A549 (cell line): ENCODE results near the gene FOXP1. TPM values are rescaled to one million over a fixed set of nuclear protein-coding genes. Genes with fewer than 3 reads are reported as not detected.
A peak's percentile ranks its signal among the peaks of the same experiment; 100 is the strongest.

Experiments
- ATAC-seq, 2 experiments: fragments of 200-7000 bp in 1 of 2; fragments of >200 bp in 1 of 2; cut with Nextera tagmentation in 1 of 2; cut with Tn5 transposase in 1 of 2; 3 replicates each; pipeline versions ENCODE4 v1.8.0 to v1.9.1; 2018 to 2020; ENCODE audit warnings: mild to moderate bottlenecking in 1 of 2, moderate library complexity in 1 of 2
- CTCF ChIA-PET: fragments of 300-600 bp; sonication (Branson Sonifier 250); formaldehyde crosslinking; extraction: SDS; loops from one replicate; lab custom pipeline; 2021; ENCODE audit warnings: antibody characterized with exemption, inconsistent platforms; lab: Yijun Ruan, JAX
- POLR2A ChIA-PET: fragments of 350-600 bp; formaldehyde crosslinking; extraction: SDS; loops from one replicate; lab custom pipeline; 2021; ENCODE audit warnings: antibody characterized with exemption, inconsistent platforms; lab: Yijun Ruan, JAX
- DNase-seq, 2 experiments: peaks; one replicate each; pipeline versions ENCODE4 v3.0.0 to v3.0.0-alpha.2; 2011 to 2016; ENCODE audit warnings: low read depth in 1 of 2, low spot score in 1 of 2
- FAIRE-seq: peaks from 2 replicates; lab custom pipeline; 2011; peaks lifted over from hg19 to GRCh38; lab: Jason Lieb, UNC
- H3K27ac ChIP-seq, 2 experiments: fragments of >200 bp; sonication (Bioruptor Twin); formaldehyde crosslinking; 3 replicates each; pipeline ENCODE4 v1.5.1; 2016 to 2017
- H3K4me1 ChIP-seq: fragments of >200 bp; sonication (Bioruptor Twin); formaldehyde crosslinking; 3 replicates; pipeline ENCODE4 v1.6.1; 2016
- H3K4me2 ChIP-seq: fragments of >200 bp; sonication (Bioruptor Twin); formaldehyde crosslinking; 3 replicates; pipeline ENCODE4 v1.6.1; 2016
- H3K4me3 ChIP-seq: fragments of >200 bp; sonication (Bioruptor Twin); formaldehyde crosslinking; 3 replicates; pipeline ENCODE4 v1.5.1; 2016
- H3K9me3 ChIP-seq: fragments of >200 bp; sonication (Bioruptor Twin); formaldehyde crosslinking; 3 replicates; pipeline ENCODE4 v1.6.1; 2016
- ATOH8 ChIP-seq: fragments of 250-450 bp; sonication (Bioruptor Pico); IDR thresholded peaks from 2 replicates; pipeline ENCODE4 v1.5.0; 2020; ENCODE audit warnings: low read depth, mild to moderate bottlenecking, moderate library complexity
- BCL3 ChIP-seq: fragments of >200 bp; sonication (Bioruptor Twin); formaldehyde crosslinking; IDR thresholded peaks from 3 replicates; pipeline ENCODE4 v1.6.1; 2016
- CBX2 ChIP-seq: fragments of 200-600 bp; sonication (generic); IDR thresholded peaks from 2 replicates; pipeline ENCODE4 v1.6.1; 2016; ENCODE audit warnings: low read depth, mild to moderate bottlenecking, borderline replicate concordance
- CHD2 ChIP-seq: fragments of 150-350 bp; IDR thresholded peaks from 2 replicates; pipeline ENCODE4 v1.6.1; 2014; ENCODE audit warnings: low read length; ENCODE audit not compliant: partially characterized antibody
- EHMT2 ChIP-seq: fragments of 200-600 bp; sonication (generic); IDR thresholded peaks from 2 replicates; pipeline ENCODE4 v1.6.1; 2016; ENCODE audit warnings: antibody characterized with exemption, low read depth, mild to moderate bottlenecking, moderate library complexity
- EP300 ChIP-seq, 2 experiments: fragments of >200 bp; sonication (Bioruptor Twin); formaldehyde crosslinking; IDR thresholded peaks; 2 replicates in 1 of 2; 3 replicates in 1 of 2; pipeline ENCODE4 v1.6.1; 2016 to 2017
- FOSB ChIP-seq: fragments of 250-450 bp; sonication (Bioruptor Pico); IDR thresholded peaks from 2 replicates; pipeline ENCODE4 v1.5.0; 2020; ENCODE audit warnings: mild to moderate bottlenecking, moderate library complexity
- HES2 ChIP-seq: fragments of >200 bp; sonication (Bioruptor Twin); formaldehyde crosslinking; IDR thresholded peaks from 2 replicates; pipeline ENCODE4 v1.6.1; 2016
- HEYL ChIP-seq: fragments of 250-450 bp; sonication (Bioruptor Pico); IDR thresholded peaks from 2 replicates; pipeline ENCODE4 v1.8.0; 2021; ENCODE audit warnings: mild to moderate bottlenecking, moderate library complexity
- HOXA7 ChIP-seq: fragments of 250-450 bp; sonication (Bioruptor Pico); IDR thresholded peaks from 2 replicates; pipeline ENCODE4 v1.5.0; 2020; ENCODE audit warnings: mild to moderate bottlenecking, moderate library complexity
- HOXB5 ChIP-seq: fragments of 250-450 bp; sonication (Bioruptor Pico); IDR thresholded peaks from 2 replicates; pipeline ENCODE4 v1.5.0; 2020; ENCODE audit warnings: mild to moderate bottlenecking, moderate library complexity
- KDM5A ChIP-seq: fragments of 200-600 bp; sonication (generic); IDR thresholded peaks from 2 replicates; pipeline ENCODE4 v1.6.1; 2016; ENCODE audit warnings: antibody characterized with exemption, mild to moderate bottlenecking
- MAFK ChIP-seq: fragments of 450-650 bp; IDR thresholded peaks from 2 replicates; pipeline ENCODE4 v1.6.1; 2014; ENCODE audit not compliant: partially characterized antibody
- MAX ChIP-seq: IDR thresholded peaks from 2 replicates; pipeline ENCODE4 v1.6.1; 2012
- MAZ ChIP-seq: fragments of 150-350 bp; IDR thresholded peaks from 2 replicates; pipeline ENCODE4 v1.6.1; 2014; ENCODE audit warnings: antibody characterized with exemption, low read depth, low read length, borderline replicate concordance
- MYC ChIP-seq: IDR thresholded peaks from 2 replicates; pipeline ENCODE4 v1.6.1; 2012; ENCODE audit warnings: mild to moderate bottlenecking, inconsistent platforms, low read length, improper control_type of control experiment, borderline replicate concordance
- NFE2L2 ChIP-seq: fragments of 150-350 bp; conservative IDR thresholded peaks from 2 replicates; pipeline ENCODE4 v1.6.1; 2014; ENCODE audit warnings: low read length
- PBX3 ChIP-seq: IDR thresholded peaks from 2 replicates; pipeline ENCODE4 v1.6.1; 2012
- POLR2AphosphoS2 ChIP-seq: conservative IDR thresholded peaks from 2 replicates; pipeline ENCODE4 v1.6.1; 2012; ENCODE audit warnings: low read length, improper control_type of control experiment, inconsistent platforms
- RAD21 ChIP-seq, 2 experiments: fragments of >200 bp in 1 of 2; sonication (Bioruptor Twin) in 1 of 2; formaldehyde crosslinking in 1 of 2; IDR thresholded peaks in 1 of 2; conservative IDR thresholded peaks in 1 of 2; 2 replicates in 1 of 2; 3 replicates in 1 of 2; pipeline ENCODE4 v1.6.1; 2012 to 2018; ENCODE audit warnings: inconsistent platforms in 1 of 2
- RCOR1 ChIP-seq: fragments of 150-350 bp; IDR thresholded peaks from 2 replicates; pipeline ENCODE4 v1.6.1; 2014; ENCODE audit warnings: antibody characterized with exemption, low read length, low read depth
- RNF2 ChIP-seq: fragments of 200-600 bp; sonication (generic); IDR thresholded peaks from 2 replicates; pipeline ENCODE4 v1.6.1; 2016; ENCODE audit warnings: low read depth, mild to moderate bottlenecking, antibody characterized with exemption, moderate library complexity, borderline replicate concordance
- SMC3 ChIP-seq: fragments of >200 bp; sonication (Bioruptor Twin); formaldehyde crosslinking; IDR thresholded peaks from 3 replicates; pipeline ENCODE4 v1.6.1; 2018; ENCODE audit warnings: inconsistent platforms
- TFCP2L1 ChIP-seq: fragments of 250-450 bp; sonication (Bioruptor Pico); IDR thresholded peaks from 2 replicates; pipeline ENCODE4 v1.5.0; 2021; ENCODE audit warnings: mild to moderate bottlenecking
- USF2 ChIP-seq: fragments of 450-650 bp; IDR thresholded peaks from 2 replicates; pipeline ENCODE4 v1.6.1; 2014; ENCODE audit warnings: antibody characterized with exemption
- ZC3H11A ChIP-seq: fragments of 450-650 bp; IDR thresholded peaks from 2 replicates; pipeline ENCODE4 v1.6.1; 2014; ENCODE audit warnings: antibody characterized with exemption, mild to moderate bottlenecking
- WGBS: methylation state at CpG from one replicate; pipeline ENCODE4 v1.1.6; 2017; ENCODE audit errors: missing lambda C conversion rate; 5-methylcytosine and 5-hydroxymethylcytosine counted together
- polyA plus RNA-seq, 4 experiments: library from polyadenylated mRNA; depleted of rRNA in 3 of 4; stranded (reverse); fragments of >200 nt; fragmentation: RNase III in 1 of 4; extraction: RNeasy Plus Mini Kit Qiagen cat#74134 plus additional on column Dnase treatment in 1 of 4; gene quantifications; 2 replicates in 3 of 4; 3 replicates in 1 of 4; pipeline ENCODE4 v1.2.3, GENCODE V29; 2011 to 2017

The FOXP1 gene
- polyA plus RNA-seq, 2 of the 4 experiments (the other 2 are of a cell fraction), result 12.8 to 13.9 TPM

GRCh38 chr3:70982284-70982683 lies 601.2 kb downstream of the FOXP1 start:
- 49% methylated on average over 1 of the region's 1 CpG for WGBS
- peak overlapping the region; percentile 70 to 88 for H3K27ac ChIP-seq
- ChIA-PET POLR2A (interaction anchor here (0.6 kb wide), 1 partner anchor 875 kb away, joined by 6 read pairs; no protein-coding TSS in a partner anchor), CTCF (interaction anchor here (0.6 kb wide), 1 partner anchor 114 kb away, joined by 3 read pairs; no protein-coding TSS in a partner anchor)
- H3K4me2 ChIP-seq, result peak overlapping the region; percentile 73
- ATAC-seq (no peak), DNase-seq (no peak), FAIRE-seq (no peak)
- TF ChIP-seq TFCP2L1 (CRISPR knock-in tag) (no peak), RAD21 (conservative IDR thresholded peaks at IDR 0.05 in 1 of 2, IDR thresholded peaks at IDR 0.05 in 1 of 2) (no peak), SMC3 (no peak), NFE2L2 (no peak), CHD2 (no peak), HES2 (no peak), HOXB5 (no peak), POLR2AphosphoS2 (no peak), KDM5A (no peak), EHMT2 (no peak), MYC (no peak), BCL3 (no peak), USF2 (no peak), RCOR1 (no peak), MAFK (no peak), FOSB (no peak), MAX (no peak), EP300 (IDR thresholded peaks at IDR 0.05) (no peak), RNF2 (no peak)
- H3K4me1 ChIP-seq, result peaks cover 28% of the 10 kb centered on the region
- H3K9me3 ChIP-seq, result no peaks in the 10 kb centered on the region
- H3K4me3 ChIP-seq, result no peak overlapping the region

- CTCF ChIA-PET, result interaction anchor here (1.0 kb wide), 1 partner anchor 605 kb away, joined by 3 read pairs; no protein-coding TSS in a partner anchor
Measured at GRCh38 chr3:70981231-70981880, 602.2 kb downstream of the FOXP1 start.

More at GRCh38 chr3:70981231-70981880, 602.2 kb downstream of the FOXP1 start:
- H3K4me3 ChIP-seq, result no peak overlapping the region
- peaks cover 28% of the 10 kb centered on the region for H3K4me1 ChIP-seq
- H3K9me3 ChIP-seq, result no peaks in the 10 kb centered on the region
- peak overlapping the region; percentile 70 to 88; a peak in 4 of 6 replicates for H3K27ac ChIP-seq
- TF ChIP-seq RAD21 (conservative IDR thresholded peaks at IDR 0.05 in 1 of 2, IDR thresholded peaks at IDR 0.05 in 1 of 2) (no peak), PBX3 (no peak), HEYL (CRISPR knock-in tag) (no peak), MYC (no peak), MAZ (no peak), CBX2 (no peak), CHD2 (no peak), HOXA7 (CRISPR knock-in tag) (no peak), EHMT2 (no peak), EP300 (IDR thresholded peaks at IDR 0.05) (no peak), ATOH8 (no peak), ZC3H11A (no peak), BCL3 (no peak)
- ATAC-seq (no peak), FAIRE-seq (no peak), DNase-seq (no peak)
- peak overlapping the region; percentile 73; the same call in 2 of the 3 replicates for H3K4me2 ChIP-seq
- POLR2A ChIA-PET, result no interaction called here
- 89% methylated on average over 6 of the region's 6 CpGs for WGBS
